ENCODE results near the gene DNAJC28. TPM values are rescaled to one million over a fixed set of nuclear protein-coding genes. Genes with fewer than 3 reads are reported as not detected.

DNAJC28 gene
- polyA plus RNA-seq, 1 of the 3 experiments (the other 2 are of a cell fraction), result 0.58 TPM

DNA sequence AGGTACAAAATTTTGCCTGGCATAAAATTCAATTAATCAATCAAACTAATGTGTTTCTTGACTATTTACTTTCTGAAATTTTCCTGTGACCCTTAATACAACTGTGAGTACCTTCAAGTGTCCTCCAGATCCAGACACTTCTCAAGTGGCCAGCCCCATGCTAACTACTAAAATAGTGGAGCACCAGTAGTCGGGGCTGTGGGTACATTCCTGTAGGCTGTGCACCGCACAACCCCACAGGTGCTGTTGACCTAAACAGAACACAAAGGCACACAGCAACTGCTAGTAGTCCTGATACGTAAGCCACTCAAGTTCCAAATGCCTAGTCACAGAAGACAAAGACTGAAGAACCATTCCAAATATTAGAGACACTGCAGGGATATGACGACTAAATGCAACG, 48.3 kb downstream of the DNAJC28 start (continued):
- TF ChIP-seq JUND (IDR thresholded peaks at IDR 0.05), result no peak

GRCh38 chr21:33441489-33442477, 49.7 kb downstream of the DNAJC28 start:
- Histone ChIP-seq H3K27ac (ENCODE audit: low read depth in 2 of 2, low read length in 1 of 2) (peak overlapping the region in 1 of 2 experiments; percentile 6; a peak in 1 of 4 replicates), H3K4me1 (ENCODE audit: control insufficient read depth in 1 of 2, insufficient read depth in 2 of 2, low read depth in 1 of 2, low read length in 1 of 2) (no peaks in the 10 kb centered on the region; a peak in 1 of 4 replicates), H3K9ac (no peak overlapping the region), H3K4me3 (ENCODE audit: low read depth in 2 of 2, low read length in 1 of 2) (no peak overlapping the region), H3K36me3 (replicated peaks in 1 of 2; ENCODE audit: control insufficient read depth in 1 of 2, insufficient read depth in 2 of 2, low read length in 1 of 2) (peaks cover 8 to 23% of the 10 kb centered on the region in 2 experiments), H3K79me2 (ENCODE audit: insufficient read depth) (no peaks in the 10 kb centered on the region), H3K4me2 (no peak overlapping the region), H3F3A (replicated peaks; ENCODE audit: insufficient read depth) (peaks cover 5% of the 10 kb centered on the region), H3K9me3 (no peaks in the 10 kb centered on the region), H2AFZ (ENCODE audit: low read depth) (no peak overlapping the region), H3K9me2 (no peaks in the 10 kb centered on the region), H3K27me3 (ENCODE audit: insufficient read depth) (no peaks in the 10 kb centered on the region), H4K20me1 (ENCODE audit: insufficient read depth) (no peaks in the 10 kb centered on the region)
- DNase-seq, result no peak
- 79% methylated on average over 11 of the region's 11 CpGs for WGBS (ENCODE audit: low lambda C conversion rate)
- ChIA-PET POLR2A (no interaction called here), CTCF (interaction anchor here (0.7 to 1.2 kb wide), 3 partner anchors 80 to 242 kb away, joined by 3 to 4 read pairs (median 3); no protein-coding TSS in a partner anchor)
- TF ChIP-seq TAF1 (IDR thresholded peaks at IDR 0.05; ENCODE audit: borderline replicate concordance, low read depth, low read length), result no peak
- no peak for TF ChIP-seq EZH2phosphoT487 (IDR thresholded peaks at IDR 0.05; ENCODE audit: borderline replicate concordance, low read depth)
- TF ChIP-seq RFX5 (IDR thresholded peaks at IDR 0.05; ENCODE audit: low read length), result no peak
- TF ChIP-seq NFIC (IDR thresholded peaks at IDR 0.05; ENCODE audit: borderline replicate concordance), result no peak
- TF ChIP-seq NRF1 (IDR thresholded peaks at IDR 0.05; ENCODE audit: low read depth, low read length), result no peak
- TF ChIP-seq ZBTB33 (IDR thresholded peaks at IDR 0.05; ENCODE audit: borderline replicate concordance, low read depth), result no peak
- TF ChIP-seq, protein P1, sequence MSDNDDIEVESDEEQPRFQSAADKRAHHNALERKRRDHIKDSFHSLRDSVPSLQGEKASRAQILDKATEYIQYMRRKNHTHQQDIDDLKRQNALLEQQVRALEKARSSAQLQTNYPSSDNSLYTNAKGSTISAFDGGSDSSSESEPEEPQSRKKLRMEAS (IDR thresholded peaks at IDR 0.05; ENCODE audit: low read depth), result no peak
- TF ChIP-seq YY1 (IDR thresholded peaks at IDR 0.05; ENCODE audit: low read depth), result no peak
- TF ChIP-seq, protein P2, sequence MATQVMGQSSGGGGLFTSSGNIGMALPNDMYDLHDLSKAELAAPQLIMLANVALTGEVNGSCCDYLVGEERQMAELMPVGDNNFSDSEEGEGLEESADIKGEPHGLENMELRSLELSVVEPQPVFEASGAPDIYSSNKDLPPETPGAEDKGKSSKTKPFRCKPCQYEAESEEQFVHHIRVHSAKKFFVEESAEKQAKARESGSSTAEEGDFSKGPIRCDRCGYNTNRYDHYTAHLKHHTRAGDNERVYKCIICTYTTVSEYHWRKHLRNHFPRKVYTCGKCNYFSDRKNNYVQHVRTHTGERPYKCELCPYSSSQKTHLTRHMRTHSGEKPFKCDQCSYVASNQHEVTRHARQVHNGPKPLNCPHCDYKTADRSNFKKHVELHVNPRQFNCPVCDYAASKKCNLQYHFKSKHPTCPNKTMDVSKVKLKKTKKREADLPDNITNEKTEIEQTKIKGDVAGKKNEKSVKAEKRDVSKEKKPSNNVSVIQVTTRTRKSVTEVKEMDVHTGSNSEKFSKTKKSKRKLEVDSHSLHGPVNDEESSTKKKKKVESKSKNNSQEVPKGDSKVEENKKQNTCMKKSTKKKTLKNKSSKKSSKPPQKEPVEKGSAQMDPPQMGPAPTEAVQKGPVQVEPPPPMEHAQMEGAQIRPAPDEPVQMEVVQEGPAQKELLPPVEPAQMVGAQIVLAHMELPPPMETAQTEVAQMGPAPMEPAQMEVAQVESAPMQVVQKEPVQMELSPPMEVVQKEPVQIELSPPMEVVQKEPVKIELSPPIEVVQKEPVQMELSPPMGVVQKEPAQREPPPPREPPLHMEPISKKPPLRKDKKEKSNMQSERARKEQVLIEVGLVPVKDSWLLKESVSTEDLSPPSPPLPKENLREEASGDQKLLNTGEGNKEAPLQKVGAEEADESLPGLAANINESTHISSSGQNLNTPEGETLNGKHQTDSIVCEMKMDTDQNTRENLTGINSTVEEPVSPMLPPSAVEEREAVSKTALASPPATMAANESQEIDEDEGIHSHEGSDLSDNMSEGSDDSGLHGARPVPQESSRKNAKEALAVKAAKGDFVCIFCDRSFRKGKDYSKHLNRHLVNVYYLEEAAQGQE (IDR thresholded peaks at IDR 0.05; ENCODE audit: low read depth, low read length), result no peak
- TF ChIP-seq MEF2A (IDR thresholded peaks at IDR 0.05; ENCODE audit: borderline replicate concordance, low read depth), result no peak
- no peak for TF ChIP-seq GABPA (IDR thresholded peaks at IDR 0.05; ENCODE audit: low read depth)
- no peak for TF ChIP-seq CHD2 (IDR thresholded peaks at IDR 0.05; ENCODE audit: low read length, partially characterized antibody)
- no peak for TF ChIP-seq FOSL2 (IDR thresholded peaks at IDR 0.05; ENCODE audit: borderline replicate concordance, low read depth)
- no peak for TF ChIP-seq EP300 (IDR thresholded peaks at IDR 0.05; ENCODE audit: borderline replicate concordance in 1 of 2, low read depth in 1 of 2, low read length in 1 of 2)

All from SK-N-SH (cell line).